Esophagus squamous epithelium (tissue), 4 donors: ENCODE results near the gene MAP6.

Experiments
- CTCF ChIP-seq, 6 experiments: fragments of 450-650 bp in 4 of 6; fragments of 200-600 bp in 2 of 6; sonication (generic) in 2 of 6; IDR thresholded peaks; one replicate each; pipeline ENCODE4 v1.5.1; 2016 to 2019; ENCODE audit warnings: antibody characterized with exemption in 6 of 6, mild to moderate bottlenecking in 4 of 6, moderate library complexity in 4 of 6
- POLR2A ChIP-seq, 4 donors: fragments of 450-650 bp; IDR thresholded peaks; one replicate each; pipeline ENCODE4 v1.6.1; 2017; ENCODE audit warnings: antibody characterized with exemption in 4 of 4, mild to moderate bottlenecking in 4 of 4, moderate library complexity in 3 of 4

- no peak for TF ChIP-seq POLR2A (IDR thresholded peaks at IDR 0.05)
- no peak for TF ChIP-seq CTCF (IDR thresholded peaks at IDR 0.05)
Measured at GRCh38 chr11:75576017-75576416, 92.8 kb downstream of the MAP6 start.
